ENCODE measurements around the gene ASH1L.
"Not testable (repeated sequence)": the region's sequence is repeated elsewhere in the genome, so short reads cannot be mapped to it uniquely, and the experiment has no call there.

ASH1L gene

DNA sequence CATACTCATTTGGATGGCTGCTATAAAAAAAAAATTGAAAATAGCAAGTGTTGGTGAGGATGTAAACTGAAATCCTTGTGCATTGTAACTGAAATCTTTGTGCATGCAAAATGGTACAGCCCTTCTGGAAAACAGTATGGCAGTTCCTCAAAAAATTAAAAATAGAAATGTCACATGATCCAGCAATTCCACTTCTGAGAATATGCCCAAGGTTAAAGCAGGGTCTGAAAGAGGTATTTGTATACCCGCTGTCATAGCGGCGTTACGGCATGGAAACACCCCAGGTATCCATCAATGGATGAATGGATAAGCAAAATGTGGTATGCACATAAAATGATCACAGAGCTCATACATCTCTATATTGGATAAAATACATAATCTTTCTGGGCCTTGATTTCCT is 125.2 kb downstream of the ASH1L start:
- DNase-seq (ENCODE audit: low read depth) = no peak

- not testable (repeated sequence) for DNase-seq (ENCODE audit: low read depth)
Observed at GRCh38 chr1:155433831-155434389, 128.7 kb downstream of the ASH1L start.

DNA sequence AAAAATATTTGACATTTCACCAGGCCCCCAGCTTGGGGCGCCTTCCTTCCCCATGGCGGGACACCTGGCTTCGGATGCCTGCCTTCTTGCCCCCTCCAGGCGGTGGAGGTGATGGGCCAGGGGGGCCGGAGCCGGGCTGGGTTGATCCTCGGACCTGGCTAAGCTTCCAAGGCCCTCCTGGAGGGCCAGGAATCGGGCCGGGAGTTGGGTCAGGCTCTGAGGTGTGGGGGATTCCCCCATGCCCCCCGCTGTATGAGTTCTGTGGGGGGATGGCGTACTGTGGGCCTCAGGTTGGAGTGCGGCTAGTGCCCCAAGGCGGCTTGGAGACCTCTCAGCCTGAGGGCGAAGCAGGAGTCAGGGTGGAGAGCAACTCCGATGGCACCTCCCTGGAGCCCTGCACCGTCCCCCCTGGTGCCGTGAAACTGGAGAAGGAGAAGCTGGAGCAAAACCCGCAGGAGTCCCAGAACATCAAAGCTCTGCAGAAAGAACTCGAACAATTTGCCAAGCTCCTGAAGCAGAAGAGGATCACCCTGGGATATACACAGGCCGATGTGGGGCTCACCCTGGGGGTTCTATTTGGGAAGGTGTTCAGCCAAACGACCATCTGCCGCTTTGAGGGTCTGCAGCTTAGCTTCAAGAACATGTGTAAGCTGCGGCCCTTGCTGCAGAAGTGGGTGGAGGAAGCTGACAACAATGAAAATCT is 129.3 kb downstream of the ASH1L start:
- not testable (repeated sequence) for DNase-seq (ENCODE audit: low read depth)

GRCh38 chr1:155424091-155424490 is 138.5 kb downstream of the ASH1L start:
- no peak for DNase-seq (ENCODE audit: low read depth)

DNA sequence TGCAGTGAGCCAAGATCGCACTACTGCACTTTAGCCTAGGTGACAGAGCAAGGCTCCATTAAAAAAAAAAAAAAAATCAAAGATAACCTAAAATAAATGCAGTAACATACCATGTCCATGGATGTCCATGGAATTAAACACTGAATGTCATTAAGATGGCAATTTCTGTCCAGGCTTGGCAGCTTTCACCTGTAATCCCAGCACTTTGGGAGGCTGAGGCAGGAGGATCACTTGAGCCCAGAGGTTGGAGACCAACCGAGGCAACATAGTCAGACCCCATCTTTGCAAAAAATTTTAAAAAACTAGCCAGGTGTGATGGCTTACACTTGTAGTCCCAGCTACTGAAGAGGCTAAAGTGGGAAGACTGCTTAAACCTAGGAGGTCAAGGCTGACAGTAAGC is 141.8 kb downstream of the ASH1L start:
- DNase-seq (ENCODE audit: low read depth) = no peak

DNA sequence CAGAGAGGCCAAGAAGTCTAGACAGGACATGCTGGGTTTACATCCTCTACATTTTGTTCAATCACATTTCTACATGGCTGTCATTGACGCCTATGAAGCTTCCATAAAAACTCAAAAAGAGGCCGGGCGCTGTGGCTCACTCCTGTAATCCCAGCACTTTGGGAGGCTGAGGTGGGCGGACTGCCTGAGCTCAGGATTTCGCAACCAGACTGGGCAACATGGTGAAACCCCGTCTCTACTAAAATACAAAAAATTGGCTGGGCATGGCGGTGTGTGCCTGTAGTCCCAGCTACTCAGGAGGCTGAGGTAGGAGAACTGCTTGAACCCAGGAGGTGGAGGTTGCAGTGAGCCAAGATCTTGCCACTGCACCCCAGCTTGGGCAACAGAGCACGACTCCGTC is 150.8 kb downstream of the ASH1L start:
- DNase-seq (ENCODE audit: low read depth) = not testable (repeated sequence)

DNA sequence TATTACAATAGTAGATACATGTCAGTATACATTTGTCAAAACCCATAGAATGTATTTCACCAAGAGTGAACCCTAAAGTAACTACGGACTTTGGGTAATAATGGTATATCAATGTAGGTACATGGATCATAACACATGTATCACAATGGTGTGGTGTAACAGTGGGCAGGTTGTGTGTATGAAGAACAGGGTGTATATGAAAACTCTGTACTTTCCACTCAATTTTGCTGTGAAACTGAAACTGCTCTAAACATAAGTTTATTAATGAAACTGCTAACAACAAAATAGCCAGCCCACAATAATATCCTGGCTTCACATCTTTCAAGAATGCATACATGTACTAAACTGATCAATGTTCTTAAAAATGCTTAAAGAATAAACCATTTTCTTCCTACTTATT is 151.7 kb downstream of the ASH1L start:
- DNase-seq (ENCODE audit: low read depth) = no peak

- no peak for DNase-seq (ENCODE audit: low read depth)
Observed at GRCh38 chr1:155396874-155397476, 165.6 kb downstream of the ASH1L start.

DNA sequence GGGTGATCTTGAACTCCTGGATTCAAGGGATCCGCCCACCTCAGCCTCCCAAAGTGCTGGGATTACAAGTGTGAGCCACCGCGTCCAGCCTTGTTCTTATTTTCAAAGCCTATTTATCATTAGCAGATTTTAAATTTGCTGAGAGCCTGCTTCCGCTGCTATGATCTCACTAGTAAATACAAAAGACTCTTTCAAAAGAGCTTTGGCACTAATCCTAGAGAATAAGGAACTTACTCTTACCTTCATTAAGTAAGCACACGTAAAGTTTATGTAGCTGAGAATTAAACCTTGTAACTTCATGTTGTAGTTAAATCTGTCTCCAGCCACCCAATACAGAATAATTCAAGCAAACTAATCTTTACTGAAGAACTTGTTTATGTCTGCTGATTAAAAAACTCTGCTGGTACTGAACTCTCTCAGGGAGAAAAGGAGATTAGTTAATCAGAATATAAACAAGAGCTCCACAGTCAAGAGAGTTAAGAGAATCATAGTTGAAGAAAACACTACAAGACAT is 169.6 kb downstream of the ASH1L start:
- no peak for DNase-seq (ENCODE audit: low read depth)

DNA sequence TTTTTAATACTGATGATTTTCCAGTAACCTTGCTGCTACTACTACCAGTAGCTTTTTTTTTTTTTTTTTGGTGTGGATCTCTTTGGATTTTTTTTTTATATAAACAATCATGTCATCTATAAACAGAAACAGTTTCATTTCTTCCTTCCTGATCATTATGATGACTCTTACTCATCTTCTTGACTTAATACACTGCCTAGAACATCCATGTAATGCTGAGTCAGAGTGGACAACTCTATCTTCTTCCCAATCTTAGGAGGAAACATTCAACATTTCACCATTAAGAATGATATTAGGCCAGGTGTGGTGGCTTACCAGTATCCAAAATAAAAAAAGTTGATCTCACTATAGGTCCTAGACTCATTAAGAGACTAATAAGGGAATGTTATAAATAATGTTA is 172.8 kb downstream of the ASH1L start:
- DNase-seq (ENCODE audit: low read depth) = no peak

DNA sequence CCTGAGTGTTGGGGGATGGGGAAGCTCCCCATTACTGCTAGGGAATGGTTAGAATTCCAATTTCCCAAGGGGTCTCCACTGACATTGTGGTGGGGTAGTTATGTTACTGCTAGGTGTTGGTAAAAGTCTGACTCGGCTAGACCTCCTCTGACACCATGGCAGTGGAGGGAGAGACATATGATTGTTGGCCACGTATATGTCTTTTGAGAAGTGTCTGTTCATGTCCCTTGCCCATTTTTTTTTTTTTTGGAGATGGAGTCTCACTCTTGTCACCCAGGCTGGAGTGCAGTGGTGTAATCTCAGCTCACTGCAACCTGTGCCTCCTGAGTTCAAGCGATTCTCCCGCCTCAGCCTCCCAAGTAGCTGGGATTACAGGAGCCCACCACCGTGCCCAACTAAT is 176.8 kb downstream of the ASH1L start:
- DNase-seq (ENCODE audit: low read depth) = not testable (repeated sequence)

DNA sequence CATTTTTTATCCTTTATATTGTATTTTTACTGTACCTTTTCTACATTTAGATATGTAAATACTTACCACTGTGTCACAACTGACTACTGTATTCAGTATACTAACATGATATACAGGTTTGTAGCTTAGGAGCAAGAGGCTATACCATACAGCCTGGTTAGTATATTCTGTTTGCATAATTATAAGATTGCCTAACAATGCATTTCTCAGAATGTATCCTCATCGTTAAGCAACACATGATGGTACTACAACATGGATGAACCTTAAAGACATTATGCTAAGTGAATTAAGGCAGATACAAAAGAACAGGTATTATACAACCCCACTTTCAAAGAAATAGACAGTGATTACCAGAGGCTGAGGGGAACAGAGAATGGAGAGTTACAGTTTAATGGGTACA is 179.2 kb downstream of the ASH1L start:
- no peak for DNase-seq (ENCODE audit: low read depth)

DNA sequence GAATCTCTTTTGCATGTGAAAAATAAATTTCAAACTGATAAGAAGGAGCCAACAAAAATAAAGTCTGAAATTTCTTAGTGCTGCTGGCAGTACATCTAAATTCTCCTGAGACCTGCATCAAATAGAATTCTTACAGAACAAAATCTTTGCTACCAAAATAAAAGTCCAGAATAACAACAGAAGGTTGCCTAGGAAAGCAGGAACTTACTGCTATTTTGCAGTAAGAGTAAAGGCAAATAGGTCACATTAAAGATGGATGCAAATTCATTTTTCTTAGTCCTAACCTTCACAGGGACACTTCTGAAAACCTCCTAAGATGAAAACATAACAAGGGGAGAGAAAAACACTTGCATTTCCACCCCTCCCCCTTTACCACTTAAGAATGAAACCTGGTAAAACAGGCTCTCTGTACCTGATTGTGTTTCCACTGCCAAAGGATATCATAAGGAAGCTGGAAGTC is 182.9 kb downstream of the ASH1L start:
- no peak for DNase-seq (ENCODE audit: low read depth)

GRCh38 chr1:155379180-155379579 is 183.4 kb downstream of the ASH1L start:
- DNase-seq (ENCODE audit: low read depth) = no peak

GRCh38 chr1:155360051-155360450 is 202.6 kb downstream of the ASH1L start:
- no peak for DNase-seq (ENCODE audit: low read depth)

DNA sequence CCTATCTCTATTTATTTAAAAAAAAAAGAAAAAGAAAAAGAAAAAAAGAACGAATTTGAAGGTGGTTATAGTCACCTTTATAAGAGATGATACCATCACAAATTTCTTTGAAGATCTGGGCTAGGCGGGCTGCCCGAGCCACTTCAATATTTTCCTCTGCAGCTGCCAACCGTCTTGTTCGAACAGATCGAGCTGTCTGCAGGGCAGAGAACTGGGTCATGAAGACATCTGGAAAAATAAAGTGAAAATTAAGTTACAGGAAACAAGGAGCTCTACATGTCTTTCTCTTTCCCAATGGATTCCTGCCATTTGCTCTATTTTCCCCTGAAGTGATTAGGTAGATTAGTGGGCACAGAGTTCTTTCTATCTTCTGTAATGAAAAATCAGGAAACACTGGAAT is 210.0 kb downstream of the ASH1L start:
- no peak for DNase-seq (ENCODE audit: low read depth)

DNA sequence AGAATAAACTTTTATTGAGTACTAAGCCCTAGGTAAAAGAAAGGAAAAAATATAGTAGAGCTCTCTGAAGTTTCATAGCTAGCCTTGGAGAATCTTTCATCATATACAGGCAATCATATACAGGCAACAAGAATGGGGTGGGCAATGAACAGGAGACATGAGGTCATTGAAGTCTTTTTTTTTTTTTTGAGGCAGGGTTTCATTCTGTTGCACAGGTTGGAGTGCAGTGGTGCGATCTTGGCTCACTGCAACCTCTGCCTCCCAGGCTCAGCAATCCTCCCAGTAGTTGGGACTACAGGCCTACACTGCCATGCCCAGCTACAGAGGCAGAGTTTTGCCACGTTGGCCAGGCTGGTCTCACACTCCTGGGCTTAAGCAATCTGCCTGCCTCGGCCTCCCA is 219.8 kb downstream of the ASH1L start:
- DNase-seq (ENCODE audit: low read depth) = no peak

- no peak for DNase-seq (ENCODE audit: low read depth)
Observed at GRCh38 chr1:155339515-155340097, 223.0 kb downstream of the ASH1L start.

DNA sequence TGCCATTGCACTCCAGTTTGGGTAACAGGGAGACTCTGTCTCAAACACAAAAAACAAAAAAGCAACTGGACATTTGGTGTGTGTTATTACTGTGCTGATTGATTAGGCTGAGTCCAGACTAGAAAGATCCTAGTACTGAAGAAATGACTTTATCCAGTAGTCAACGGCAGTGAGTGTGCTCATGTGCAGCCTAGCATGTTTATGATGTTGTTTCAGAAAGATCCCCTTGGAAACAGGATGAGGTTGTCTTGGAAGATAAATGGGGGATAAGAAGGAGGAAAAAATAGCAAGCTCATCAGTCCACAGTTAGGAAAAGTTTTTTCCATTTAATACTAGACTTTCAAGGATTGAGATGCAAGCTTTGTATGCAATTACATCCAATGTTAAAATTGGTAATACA is 227.6 kb downstream of the ASH1L start:
- DNase-seq (ENCODE audit: low read depth) = no peak

- no peak for DNase-seq (ENCODE audit: low read depth)
Observed at GRCh38 chr1:155329980-155330598, 232.5 kb downstream of the ASH1L start.

GRCh38 chr1:155328856-155329255 is 233.7 kb downstream of the ASH1L start:
- DNase-seq (ENCODE audit: low read depth) = not testable (repeated sequence)

DNA sequence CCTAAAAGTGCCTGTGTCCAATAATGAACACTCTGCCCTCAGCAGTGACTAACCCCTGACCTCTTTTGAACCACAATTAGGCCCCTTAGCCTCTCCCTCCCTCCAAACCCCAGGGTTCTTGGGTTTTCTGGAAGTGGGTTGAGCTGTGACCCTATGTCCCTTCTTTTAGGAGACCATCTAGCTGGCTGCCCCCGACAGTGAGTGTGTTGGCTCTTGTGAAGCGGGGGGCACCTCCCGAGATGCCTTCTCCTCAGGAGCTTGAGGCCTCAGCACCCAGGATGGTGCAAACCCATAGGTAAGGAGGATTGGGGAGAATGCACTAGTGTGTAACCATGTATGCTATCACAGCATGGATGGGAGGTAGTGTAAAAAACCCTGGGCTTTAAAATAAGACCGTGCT is 234.6 kb downstream of the ASH1L start:
- no peak for DNase-seq (ENCODE audit: low read depth)

GRCh38 chr1:155326631-155327037 is 236.0 kb downstream of the ASH1L start:
- no peak for DNase-seq (ENCODE audit: low read depth)
